Brain pericyte (primary cell): Measurements from ENCODE around the gene ALG6.
A peak's percentile ranks its signal among the peaks of the same experiment; 100 is the strongest.
"Not testable (repeated sequence)": the region's sequence is repeated elsewhere in the genome, so short reads cannot be mapped to it uniquely, and the experiment has no call there.

Experiments
- DNase-seq: peaks from one replicate; pipeline ENCODE4 v3.0.0-alpha.2; 2012; ENCODE audit warnings: low read depth, low spot score

Gene ALG6

DNA sequence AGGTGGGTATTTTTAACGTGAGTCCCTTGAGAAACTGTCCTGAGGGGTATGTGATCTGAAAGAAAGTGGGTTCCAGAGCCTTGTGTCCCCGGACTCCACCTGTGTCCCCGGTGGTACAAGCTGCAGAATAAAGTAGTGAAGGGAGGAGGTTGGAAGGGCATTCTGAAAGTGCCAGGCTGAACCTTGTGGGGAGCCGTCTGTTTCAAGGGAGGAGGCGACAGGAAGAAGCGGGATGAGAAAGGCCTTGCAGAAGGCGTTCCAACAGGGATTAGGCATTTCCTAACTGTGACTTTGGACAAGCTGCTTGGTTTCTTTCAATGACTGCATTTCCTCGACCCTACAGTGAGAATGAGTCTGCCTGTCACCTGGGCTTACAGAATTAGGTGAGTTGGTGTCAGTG, 39.3 kb upstream of the ALG6 start:
- no peak for DNase-seq

DNA sequence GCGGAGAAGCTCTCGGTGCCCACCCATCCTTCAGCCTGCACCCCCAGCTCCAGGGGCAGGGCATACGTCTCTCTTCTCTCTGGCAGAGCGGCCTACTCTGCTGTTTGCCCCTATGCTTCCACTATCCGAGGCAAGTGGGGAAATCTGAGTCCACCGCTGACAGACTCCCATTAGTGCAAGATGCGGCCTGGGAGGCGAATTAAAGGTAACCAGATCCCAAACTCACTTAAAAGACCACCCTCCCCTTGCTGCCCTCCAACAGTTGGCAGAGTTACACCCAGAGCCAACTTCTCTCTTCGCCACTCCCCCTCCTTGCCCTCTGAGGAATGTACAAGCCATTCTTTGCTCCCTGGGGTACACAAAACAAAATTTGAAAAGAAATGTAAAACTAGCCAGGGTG, 38.6 kb upstream of the ALG6 start:
- no peak for DNase-seq

DNA sequence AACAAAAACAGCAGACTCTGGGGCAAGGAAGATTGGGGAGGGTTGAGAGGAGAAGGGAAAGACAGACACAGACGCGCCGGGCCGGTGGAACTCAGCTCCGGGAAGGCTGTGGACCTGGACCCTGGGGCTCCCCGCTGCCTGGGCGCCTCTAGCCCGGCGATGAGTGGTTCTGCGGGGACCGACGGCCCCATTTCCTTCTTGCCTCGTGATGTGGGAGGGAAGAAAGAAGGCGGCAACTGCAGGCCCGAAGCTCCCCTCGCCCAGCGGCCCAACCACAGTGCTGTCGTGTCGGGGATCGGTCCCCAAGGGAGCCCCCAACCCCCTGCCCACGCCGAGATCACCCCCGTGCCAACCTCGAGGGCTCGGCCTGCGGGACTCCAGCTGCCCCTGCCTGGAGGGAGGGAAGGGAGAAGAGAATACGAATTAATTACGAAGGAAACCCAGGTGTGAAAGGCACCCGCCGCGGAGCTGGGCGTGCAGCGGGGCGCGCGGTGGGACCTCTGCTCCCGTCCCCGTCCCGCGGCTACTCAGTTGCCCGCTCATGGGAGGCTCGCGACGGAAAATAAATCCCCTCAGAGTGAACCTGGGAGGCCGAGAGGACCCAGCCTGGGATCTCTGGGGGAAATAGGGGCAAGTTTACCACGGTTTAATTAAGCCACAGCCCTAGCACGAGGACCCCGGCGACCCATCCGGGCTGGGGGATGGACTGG, 37.7 kb upstream of the ALG6 start:
- no peak for DNase-seq

- DNase-seq, result no peak
Observed at GRCh38 chr1:63330331-63330916, 37.0 kb upstream of the ALG6 start.

DNA sequence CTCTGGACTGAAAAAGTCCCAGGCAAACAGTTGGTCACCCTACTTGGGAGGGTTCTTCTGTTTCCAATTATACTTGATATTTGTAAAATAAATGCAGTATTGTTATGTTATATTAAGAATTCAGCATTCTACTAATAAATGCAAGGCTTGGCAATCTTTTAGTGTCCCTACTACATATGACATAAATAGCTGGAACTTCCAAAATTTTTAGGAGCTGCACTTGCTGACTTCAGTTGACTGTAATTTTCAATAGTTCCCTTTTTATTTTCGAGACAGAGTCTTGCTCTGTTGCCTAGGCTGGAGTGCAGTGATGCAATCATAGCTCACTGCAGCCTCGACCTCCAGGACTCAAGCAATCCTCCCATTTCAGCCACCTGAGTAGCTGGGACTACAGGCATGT, 25.0 kb upstream of the ALG6 start:
- no peak for DNase-seq

- no peak for DNase-seq
Observed at GRCh38 chr1:63343922-63344321, 23.5 kb upstream of the ALG6 start.

GRCh38 chr1:63350320-63350719, 17.1 kb upstream of the ALG6 start:
- DNase-seq, result no peak

DNA sequence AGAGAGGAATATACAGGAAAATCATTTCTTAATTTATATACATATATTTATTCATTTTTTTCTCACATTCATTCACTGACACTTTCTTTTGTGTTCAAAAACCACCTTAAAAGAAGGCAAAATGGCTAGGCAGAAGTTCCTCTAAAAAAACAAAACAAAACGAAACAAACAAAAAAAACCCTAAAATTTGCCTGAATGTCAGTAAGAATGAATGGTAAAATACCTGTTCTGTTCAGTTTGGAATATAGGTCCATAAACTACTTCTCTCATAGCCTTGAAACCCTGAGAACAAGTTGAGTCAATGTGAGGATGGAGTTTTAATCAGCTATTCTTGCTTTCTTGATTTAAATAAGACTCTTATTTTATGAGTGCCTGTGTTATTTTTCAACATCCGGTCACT, 14.7 kb upstream of the ALG6 start:
- no peak for DNase-seq

- not testable (repeated sequence) for DNase-seq
Observed at GRCh38 chr1:63356234-63356633, 11.2 kb upstream of the ALG6 start.

- DNase-seq, result no peak
Observed at GRCh38 chr1:63359561-63359960, 7.9 kb upstream of the ALG6 start.

- DNase-seq, result no peak
Observed at GRCh38 chr1:63362073-63362472, 5.4 kb upstream of the ALG6 start.

- DNase-seq, result no peak
Observed at GRCh38 chr1:63362578-63362977, 4.8 kb upstream of the ALG6 start.

DNA sequence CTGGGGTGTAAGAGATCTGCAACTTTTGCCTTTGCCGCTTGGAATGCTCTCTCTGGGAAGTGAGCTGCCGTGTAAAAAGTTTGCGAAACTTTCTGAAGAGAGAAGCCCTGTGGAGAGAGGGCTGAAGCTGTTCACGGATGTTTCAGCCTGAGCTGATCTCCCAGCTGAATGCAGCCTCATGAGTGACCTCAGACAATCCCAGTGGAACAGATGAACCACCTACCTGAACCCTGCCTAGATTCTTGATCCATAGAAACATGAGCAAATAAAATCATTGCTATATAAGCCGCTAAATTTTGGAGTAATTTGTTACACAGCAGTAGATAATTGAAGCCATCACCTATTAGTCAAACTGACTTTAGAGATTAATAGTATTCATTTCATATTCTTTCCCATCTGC, 4.4 kb upstream of the ALG6 start:
- no peak for DNase-seq

GRCh38 chr1:63366908-63367214, 566 bp upstream of the ALG6 start:
- no peak for DNase-seq

GRCh38 chr1:63368131-63368530, 704 bp downstream of the ALG6 start:
- DNase-seq, result no peak

GRCh38 chr1:63379583-63379982, 12.2 kb downstream of the ALG6 start:
- no peak for DNase-seq

GRCh38 chr1:63381741-63382140, 14.3 kb downstream of the ALG6 start:
- no peak for DNase-seq

DNA sequence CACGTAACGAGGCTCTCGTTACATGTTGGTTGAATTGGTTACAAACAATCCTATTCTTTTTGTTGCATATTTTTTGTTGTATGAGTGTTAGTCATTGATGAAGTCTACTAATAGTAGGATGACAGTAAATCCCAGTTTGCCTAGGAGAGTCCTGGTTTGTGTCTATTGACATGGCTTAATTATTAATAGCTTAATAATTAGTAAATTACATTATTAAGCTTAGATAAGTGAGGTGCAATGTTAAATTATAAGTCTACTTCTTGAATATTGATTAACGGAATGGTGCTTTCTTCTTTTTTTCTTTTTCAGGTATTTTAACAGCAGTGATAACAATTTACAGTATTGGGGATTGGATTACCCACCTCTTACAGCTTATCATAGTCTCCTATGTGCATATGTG, 34.5 kb downstream of the ALG6 start:
- DNase-seq, result no peak

- no peak for DNase-seq
Observed at GRCh38 chr1:63403386-63403785, 36.0 kb downstream of the ALG6 start.

DNA sequence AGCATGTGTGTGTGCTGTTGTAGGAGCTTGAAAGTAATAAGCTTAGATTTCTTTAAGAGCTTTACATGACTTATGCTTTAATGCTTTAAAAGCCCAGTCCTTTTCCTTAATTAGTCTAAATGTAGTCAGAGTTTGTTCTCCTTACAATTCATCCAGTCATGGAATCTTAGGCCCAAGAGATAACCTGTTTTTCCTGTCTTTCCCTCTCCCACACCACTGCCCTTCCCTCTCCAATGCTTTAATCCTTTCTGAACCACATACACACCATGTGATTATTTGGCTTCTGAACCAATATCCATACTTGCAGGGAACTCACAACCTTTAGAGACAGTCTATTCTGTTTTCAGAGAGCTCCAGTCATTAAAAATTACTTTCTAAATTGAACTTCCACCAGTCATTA, 37.6 kb downstream of the ALG6 start:
- no peak for DNase-seq

GRCh38 chr1:63405987-63406386, 38.6 kb downstream of the ALG6 start:
- DNase-seq, result no peak

- no peak for DNase-seq
Observed at GRCh38 chr1:63407002-63407401, 39.6 kb downstream of the ALG6 start.

DNA sequence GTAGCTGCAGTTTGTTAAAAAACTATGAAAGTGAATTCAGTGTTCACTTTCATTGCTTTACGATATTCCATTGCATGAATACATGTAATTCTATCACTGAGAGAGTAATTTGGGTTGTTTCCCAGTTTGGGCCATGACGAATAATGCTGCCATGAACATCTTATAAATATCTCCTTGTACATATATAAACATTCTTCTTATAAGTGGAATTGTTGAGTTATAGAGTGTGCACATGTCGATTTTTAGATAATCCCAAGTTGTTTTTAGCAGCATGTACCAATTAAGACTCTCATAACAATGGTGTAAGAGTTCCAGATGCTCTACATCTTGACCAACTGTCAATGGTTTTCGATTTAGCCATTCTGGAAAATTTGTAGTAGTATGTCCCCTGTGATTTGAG, 40.9 kb downstream of the ALG6 start:
- no peak for DNase-seq

DNA sequence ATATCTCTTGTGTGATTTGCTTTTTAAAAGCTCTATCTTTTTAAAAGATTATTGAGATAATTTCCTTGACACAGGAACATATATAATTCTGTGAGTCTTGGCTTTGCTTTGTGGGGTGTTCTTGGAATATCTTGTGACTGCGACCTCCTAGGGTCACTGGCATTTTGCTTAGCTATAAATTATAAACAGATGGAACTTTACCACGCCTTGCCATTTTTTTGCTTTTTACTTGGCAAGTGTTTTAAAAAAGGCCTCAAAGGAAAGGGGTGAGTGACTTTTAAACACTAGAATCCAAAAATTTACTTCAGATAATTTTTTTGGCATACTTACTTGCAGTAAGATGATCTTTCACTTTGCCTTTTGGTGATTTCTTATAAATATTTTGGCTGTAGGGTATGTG, 43.6 kb downstream of the ALG6 start:
- peak; percentile 16 for DNase-seq
